Thyroid gland (tissue), 4 donors: ENCODE results near the gene HMOX1. TPM values are rescaled to one million over a fixed set of nuclear protein-coding genes. Genes with fewer than 3 reads are reported as not detected.

Source experiments
- DNase-seq, 2 donors: peaks; one replicate each; pipeline ENCODE4 v3.0.0-alpha.2; 2019
- H3K27ac ChIP-seq, 3 donors: fragments of 200-600 bp; sonication (generic); 1 replicate in 2 of 3; 2 replicates in 1 of 3; pipeline ENCODE4 v1.5.1; 2016 to 2019; ENCODE audit warnings: mild to moderate bottlenecking in 1 of 3, moderate library complexity in 1 of 3
- H3K27me3 ChIP-seq: fragments of 200-600 bp; sonication (generic); one replicate; pipeline ENCODE4 v1.5.1; 2019
- H3K36me3 ChIP-seq, 2 donors: fragments of 200-600 bp; sonication (generic); one replicate each; pipeline ENCODE4 v1.5.1; 2016 to 2019
- H3K4me1 ChIP-seq, 2 donors: fragments of 200-600 bp; sonication (generic); one replicate each; pipeline ENCODE4 v1.5.1; 2017 to 2019
- H3K4me3 ChIP-seq, 3 donors: fragments of 200-600 bp; sonication (generic); replicated peaks in 1 of 3; 1 replicate in 2 of 3; 2 replicates in 1 of 3; pipeline ENCODE4 v1.5.1; 2016; ENCODE audit warnings: mild to moderate bottlenecking in 1 of 3
- H3K9me3 ChIP-seq: fragments of 200-600 bp; sonication (generic); one replicate; pipeline ENCODE4 v1.5.1; 2017
- POLR2A ChIP-seq, 2 donors: fragments of 450-650 bp; IDR thresholded peaks; one replicate each; pipeline ENCODE4 v1.6.1; 2017; ENCODE audit warnings: antibody characterized with exemption in 2 of 2, mild to moderate bottlenecking in 2 of 2, moderate library complexity in 1 of 2
- WGBS, 2 donors: methylation state at CpG; one replicate each; pipeline ENCODE4 v1.1.5; 2017; 5-methylcytosine and 5-hydroxymethylcytosine counted together
- intact Hi-C: fragments of 100-400 bp; cut with DNase I; formaldehyde crosslinking; loops from one replicate; pipeline ENCODE4 v1.15.1; 2023
- total RNA-seq, 4 donors: library from RNA; depleted of rRNA; stranded (reverse); fragments of >200 nt; gene quantifications; one replicate each; pipeline ENCODE4 v1.2.3, GENCODE V29; 2016
- TF ChIP-seq, protein P1 (sequence below), 6 experiments: fragments of 200-600 bp in 3 of 6; fragments of 450-650 bp in 3 of 6; sonication (generic) in 3 of 6; IDR thresholded peaks; one replicate each; pipeline ENCODE4 v1.5.1; 2016 to 2019; ENCODE audit warnings: antibody characterized with exemption in 6 of 6, mild to moderate bottlenecking in 2 of 6, inconsistent platforms in 1 of 6, moderate library complexity in 1 of 6

The HMOX1 gene
- total RNA-seq, 4 donors from 2014 or later = 5.2 to 13.0 (median 6.9) TPM

DNA sequence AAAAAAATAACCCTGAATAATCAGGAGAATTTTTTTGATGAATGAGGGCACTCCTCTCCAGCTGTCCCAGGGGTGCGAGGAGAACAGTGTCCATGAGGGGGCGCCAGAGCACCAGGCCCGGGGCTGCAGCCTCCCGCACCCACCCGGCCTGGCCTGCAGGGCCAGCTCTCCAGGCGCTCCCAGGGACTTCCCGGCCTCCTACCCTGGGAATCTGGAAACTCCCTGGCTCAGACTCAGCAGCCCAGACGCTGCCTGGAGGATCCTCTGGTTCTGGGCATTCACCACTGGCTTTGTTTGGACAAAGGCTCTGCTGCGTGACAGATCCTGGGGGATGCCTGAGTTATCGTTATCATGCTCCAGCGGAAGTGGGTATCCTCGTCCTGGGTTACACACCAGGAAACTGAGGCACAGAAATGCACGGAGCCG lies 50.0 kb downstream of the HMOX1 start:
- TF ChIP-seq, protein P1, sequence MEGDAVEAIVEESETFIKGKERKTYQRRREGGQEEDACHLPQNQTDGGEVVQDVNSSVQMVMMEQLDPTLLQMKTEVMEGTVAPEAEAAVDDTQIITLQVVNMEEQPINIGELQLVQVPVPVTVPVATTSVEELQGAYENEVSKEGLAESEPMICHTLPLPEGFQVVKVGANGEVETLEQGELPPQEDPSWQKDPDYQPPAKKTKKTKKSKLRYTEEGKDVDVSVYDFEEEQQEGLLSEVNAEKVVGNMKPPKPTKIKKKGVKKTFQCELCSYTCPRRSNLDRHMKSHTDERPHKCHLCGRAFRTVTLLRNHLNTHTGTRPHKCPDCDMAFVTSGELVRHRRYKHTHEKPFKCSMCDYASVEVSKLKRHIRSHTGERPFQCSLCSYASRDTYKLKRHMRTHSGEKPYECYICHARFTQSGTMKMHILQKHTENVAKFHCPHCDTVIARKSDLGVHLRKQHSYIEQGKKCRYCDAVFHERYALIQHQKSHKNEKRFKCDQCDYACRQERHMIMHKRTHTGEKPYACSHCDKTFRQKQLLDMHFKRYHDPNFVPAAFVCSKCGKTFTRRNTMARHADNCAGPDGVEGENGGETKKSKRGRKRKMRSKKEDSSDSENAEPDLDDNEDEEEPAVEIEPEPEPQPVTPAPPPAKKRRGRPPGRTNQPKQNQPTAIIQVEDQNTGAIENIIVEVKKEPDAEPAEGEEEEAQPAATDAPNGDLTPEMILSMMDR (IDR thresholded peaks at IDR 0.05) = peak; percentile 94 to 99 (median 98)
- TF ChIP-seq POLR2A (IDR thresholded peaks at IDR 0.05) = no peak
- Histone ChIP-seq H3K27me3 (no peaks in the 10 kb centered on the region), H3K4me3 (no peak overlapping the region), H3K36me3 (no peaks in the 10 kb centered on the region), H3K4me1 (peaks cover 17 to 27% of the 10 kb centered on the region in 2 donors), H3K9me3 (no peaks in the 10 kb centered on the region), H3K27ac (peak overlapping the region in 1 of 3 donors; percentile 39)
- peak; percentile 88 to 93 for DNase-seq
- WGBS, 2 donors = 10 to 25% methylated on average over 9 to 14 of the region's 14 CpGs
- intact Hi-C loops = loop anchor here (2.0 kb wide), 1 partner anchor 152 kb away; no protein-coding TSS in a partner anchor

DNA sequence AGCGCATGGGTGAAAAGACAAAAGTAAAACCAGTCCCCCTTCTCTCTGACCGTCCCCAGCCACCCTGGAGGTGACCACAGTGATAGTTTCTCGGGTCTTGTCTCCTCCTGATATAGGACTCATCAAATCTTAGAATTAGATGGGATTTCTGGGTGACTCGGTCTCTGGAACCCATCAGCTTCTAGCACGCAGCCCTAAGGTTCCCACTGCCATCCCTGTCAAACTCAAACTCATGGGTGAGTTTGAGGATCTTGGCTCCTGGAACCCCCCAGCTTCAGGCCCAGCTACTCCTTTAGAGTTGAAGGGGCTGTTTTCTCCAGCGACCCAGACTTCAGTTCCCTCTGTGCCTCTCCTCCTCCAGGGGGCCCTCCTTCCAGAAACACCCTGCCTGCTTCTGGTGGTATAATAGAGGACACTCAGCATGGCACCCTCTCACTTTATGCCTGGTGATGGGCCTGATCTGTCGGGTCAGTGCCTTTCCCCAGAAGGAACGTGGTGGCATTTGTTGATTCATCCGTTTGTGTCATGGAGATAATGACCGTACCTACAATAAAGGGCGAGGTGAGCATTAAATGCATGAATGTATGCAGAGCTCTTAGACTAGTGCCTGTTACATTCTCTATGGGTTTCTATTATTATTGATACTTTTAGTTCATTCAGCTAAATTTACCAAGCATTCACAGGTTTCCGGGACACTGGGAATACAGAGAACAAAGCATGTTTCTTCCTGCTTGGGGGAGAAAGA lies 50.8 kb downstream of the HMOX1 start:
- H3K4me3 ChIP-seq = no peak overlapping the region
- H3K9me3 ChIP-seq = no peaks in the 10 kb centered on the region
- WGBS, 2 donors = 90 to 96% methylated on average over 12 of the region's 12 CpGs
- peaks cover 11 to 20% of the 10 kb centered on the region in 2 donors for H3K4me1 ChIP-seq
- intact Hi-C loops = loop anchor here (2.0 kb wide), 1 partner anchor 151 kb away; no protein-coding TSS in a partner anchor
- DNase-seq = no peak
- H3K27me3 ChIP-seq = no peaks in the 10 kb centered on the region
- no peaks in the 10 kb centered on the region for H3K36me3 ChIP-seq
- no peak for TF ChIP-seq POLR2A (IDR thresholded peaks at IDR 0.05)
- TF ChIP-seq, protein P1 (IDR thresholded peaks at IDR 0.05) = no peak
- peak overlapping the region in 2 of 3 donors; percentile 18 to 39 for H3K27ac ChIP-seq

DNA sequence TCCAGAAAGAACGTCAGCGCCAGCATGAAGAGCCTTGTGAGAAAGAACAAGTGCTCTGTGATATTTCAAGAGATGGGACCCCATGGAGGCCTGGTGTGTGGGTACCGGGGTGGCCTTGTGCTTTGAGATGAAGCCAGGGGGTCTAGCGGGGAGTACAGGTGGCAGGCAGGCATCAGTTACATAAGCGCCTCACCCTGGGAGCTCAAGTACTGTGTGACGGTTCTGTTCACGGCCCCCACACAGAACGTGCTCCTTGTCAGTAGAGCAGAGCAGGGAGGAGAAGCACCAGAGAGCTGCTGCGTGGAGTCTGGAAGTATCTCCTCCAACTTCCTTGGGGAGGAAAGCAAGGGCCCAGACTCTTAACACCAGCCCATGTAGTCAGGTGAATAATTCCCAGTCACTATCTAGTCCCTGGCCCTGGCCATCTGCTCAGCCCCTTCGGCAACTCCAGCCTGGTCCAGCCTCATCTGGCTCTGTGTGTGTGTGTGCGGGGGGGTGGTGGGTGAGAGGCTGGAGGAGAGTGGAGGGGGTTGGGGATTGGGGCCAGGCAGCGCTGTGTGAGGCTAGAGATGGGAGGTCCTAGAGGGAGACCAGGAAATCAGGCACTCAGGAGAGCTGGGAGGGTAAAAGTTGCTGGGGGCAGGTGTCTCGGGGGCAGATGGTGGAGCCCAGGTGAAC lies 51.5 kb downstream of the HMOX1 start:
- no peaks in the 10 kb centered on the region for H3K36me3 ChIP-seq
- intact Hi-C loops = no loop called here
- peaks cover 6 to 14% of the 10 kb centered on the region in 2 donors for H3K4me1 ChIP-seq
- H3K4me3 ChIP-seq = no peak overlapping the region
- H3K27me3 ChIP-seq = no peaks in the 10 kb centered on the region
- H3K27ac ChIP-seq = no peak overlapping the region
- WGBS, 2 donors = 80 to 87% methylated on average over 12 to 13 of the region's 13 CpGs
- peak; percentile 19 to 22 for DNase-seq
- no peak for TF ChIP-seq POLR2A (IDR thresholded peaks at IDR 0.05)
- TF ChIP-seq, protein P1 (IDR thresholded peaks at IDR 0.05) = no peak
- no peaks in the 10 kb centered on the region for H3K9me3 ChIP-seq

DNA sequence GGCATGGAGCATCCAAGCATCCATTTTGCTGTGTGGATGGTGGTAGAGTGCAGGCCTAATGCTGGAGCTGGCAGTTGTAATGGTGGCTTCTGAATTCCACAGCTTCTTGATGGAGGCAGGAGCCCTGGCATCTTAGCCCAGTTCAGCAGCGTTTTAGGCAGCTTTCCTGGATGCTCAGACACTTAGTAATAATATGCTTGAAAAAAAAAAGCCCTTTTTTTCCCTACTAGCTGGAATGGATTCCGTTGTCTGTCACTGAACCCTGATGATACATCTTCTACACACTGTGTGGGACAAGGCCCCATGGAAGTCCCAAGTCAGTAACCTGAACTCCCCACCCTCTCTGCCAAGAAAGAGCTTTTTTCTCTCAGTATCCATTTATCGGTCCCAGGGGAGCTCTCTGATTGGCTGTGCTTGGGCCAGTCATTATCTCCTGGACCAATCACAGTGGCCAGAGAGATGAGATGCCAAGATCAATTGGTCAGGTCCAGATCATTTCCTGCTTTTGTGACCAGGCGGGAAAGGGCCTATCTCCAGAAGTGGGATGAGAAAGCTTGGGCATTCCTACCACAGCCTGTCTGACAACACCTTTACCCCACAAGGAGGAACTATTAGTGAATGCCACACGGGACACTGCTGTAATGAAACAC lies 53.3 kb downstream of the HMOX1 start:
- Histone ChIP-seq H3K4me1 (peaks cover 6 to 14% of the 10 kb centered on the region in 2 donors), H3K36me3 (no peaks in the 10 kb centered on the region), H3K27ac (no peak overlapping the region), H3K4me3 (no peak overlapping the region), H3K9me3 (no peaks in the 10 kb centered on the region), H3K27me3 (no peaks in the 10 kb centered on the region)
- intact Hi-C loops = no loop called here
- WGBS, 2 donors = 98% methylated on average over 5 of the region's 5 CpGs
- DNase-seq = no peak
- TF ChIP-seq, protein P1 (IDR thresholded peaks at IDR 0.05) = no peak
- no peak for TF ChIP-seq POLR2A (IDR thresholded peaks at IDR 0.05)
